HuH-7 (cell line): Measurements from ENCODE around the gene KRT14.
"Not testable (repeated sequence)": the region's sequence is repeated elsewhere in the genome, so short reads cannot be mapped to it uniquely, and the experiment has no call there.

Source experiments
- DNase-seq: peaks from one replicate; pipeline ENCODE4 v3.0.0; 2011; ENCODE audit warnings: low spot score

Gene KRT14

GRCh38 chr17:41586863-41587495, at the start of gene KRT14:
TSS of gene KRT14 (minus strand) at chr17:41586895. CDS start at chr17:41586834, 61 bp downstream.
- no peak for DNase-seq

- no peak for DNase-seq
These were observed 48.7 kb upstream of the KRT14 start for GRCh38 chr17:41635121-41636097.

- DNase-seq = no peak
These were observed 47.9 kb upstream of the KRT14 start for GRCh38 chr17:41634639-41635038.

GRCh38 chr17:41633556-41634199, 47.0 kb upstream of the KRT14 start:
- no peak for DNase-seq

- no peak for DNase-seq
These were observed 45.9 kb upstream of the KRT14 start for GRCh38 chr17:41632482-41633105.

- no peak for DNase-seq
These were observed 45.2 kb upstream of the KRT14 start for GRCh38 chr17:41631898-41632285.

- DNase-seq = no peak
These were observed 44.6 kb upstream of the KRT14 start for GRCh38 chr17:41631025-41631897.

GRCh38 chr17:41629826-41630670, 43.4 kb upstream of the KRT14 start:
- DNase-seq = no peak

GRCh38 chr17:41629316-41629715, 42.6 kb upstream of the KRT14 start:
- no peak for DNase-seq

GRCh38 chr17:41628621-41629255, 42.0 kb upstream of the KRT14 start:
- DNase-seq = not testable (repeated sequence)

GRCh38 chr17:41628073-41628370, 41.3 kb upstream of the KRT14 start:
- not testable (repeated sequence) for DNase-seq

GRCh38 chr17:41627316-41628072, 40.8 kb upstream of the KRT14 start:
- DNase-seq = no peak

GRCh38 chr17:41626914-41627295, 40.2 kb upstream of the KRT14 start:
- DNase-seq = not testable (repeated sequence)

- DNase-seq = not testable (repeated sequence)
These were observed 39.6 kb upstream of the KRT14 start for GRCh38 chr17:41626028-41626913.

GRCh38 chr17:41625602-41626001, 38.9 kb upstream of the KRT14 start:
- DNase-seq = no peak

- no peak for DNase-seq
These were observed 37.8 kb upstream of the KRT14 start, which contains the start of gene KRT17 for GRCh38 chr17:41624208-41625101. TSS of gene KRT17 (minus strand) at chr17:41624575. CDS start at chr17:41624509, 66 bp downstream.
